T-helper 2 cell treated with Interferon-gamma antibody and Interleukin-4, amounts not matched to agents 5 μg/mL and 100 μg/mL, for 36 hours (primary cell): ENCODE results near the gene RBBP8NL.

Experiments
- DNase-seq: peaks from one replicate; pipeline ENCODE4 v3.0.0; 2021; ENCODE audit warnings: low spot score
- H3K27ac Mint-ChIP-seq: one replicate; pipeline ENCODE4 v1.8.0; 2021; ENCODE audit warnings: mild to moderate bottlenecking, mixed read lengths
- H3K27me3 Mint-ChIP-seq: one replicate; pipeline ENCODE4 v1.8.0; 2021; ENCODE audit warnings: low read depth, mixed read lengths
- H3K36me3 Mint-ChIP-seq: one replicate; pipeline ENCODE4 v1.8.0; 2021; ENCODE audit warnings: low read depth, mixed read lengths
- H3K4me1 Mint-ChIP-seq: one replicate; pipeline ENCODE4 v1.8.0; 2021; ENCODE audit warnings: low read depth, mixed read lengths
- H3K4me3 Mint-ChIP-seq: one replicate; pipeline ENCODE4 v1.8.0; 2022; ENCODE audit warnings: mild to moderate bottlenecking, moderate library complexity, mixed read lengths
- H3K9me3 Mint-ChIP-seq: one replicate; pipeline ENCODE4 v1.8.0; 2021; ENCODE audit warnings: mixed read lengths

RBBP8NL gene

GRCh38 chr20:62427172-62428001 lies at the start of gene RBBP8NL:
RBBP8NL (minus strand) TSS chr20:62427539; CDS start chr20:62419647, 7,892 bp downstream.
- H3K27me3 Mint-ChIP-seq: no peaks in the 10 kb centered on the region
- no peak within 1 kb of the TSS for H3K4me3 Mint-ChIP-seq
- no peaks in the 10 kb centered on the region for H3K4me1 Mint-ChIP-seq
- H3K36me3 Mint-ChIP-seq: no peaks in the 10 kb centered on the region
- no peak for DNase-seq
- H3K27ac Mint-ChIP-seq: no peak within 1 kb of the TSS
- no peaks in the 10 kb centered on the region for H3K9me3 Mint-ChIP-seq

GRCh38 chr20:62476056-62476838 lies 48.9 kb upstream of the RBBP8NL start:
- no peak overlapping the region for H3K27ac Mint-ChIP-seq
- DNase-seq: no peak
- no peak overlapping the region for H3K4me3 Mint-ChIP-seq
- H3K4me1 Mint-ChIP-seq: no peaks in the 10 kb centered on the region
- no peaks in the 10 kb centered on the region for H3K36me3 Mint-ChIP-seq
- peaks cover 45% of the 10 kb centered on the region for H3K27me3 Mint-ChIP-seq
- H3K9me3 Mint-ChIP-seq: no peaks in the 10 kb centered on the region

- Mint-ChIP-seq H3K9me3 (no peaks in the 10 kb centered on the region), H3K4me1 (no peaks in the 10 kb centered on the region)
These were observed 48.4 kb upstream of the RBBP8NL start, which contains the start of gene GATA5 for GRCh38 chr20:62475772-62476055. GATA5 (minus strand) TSS chr20:62475995; CDS start chr20:62475521, 474 bp downstream.

GRCh38 chr20:62475027-62475771 lies 47.9 kb upstream of the RBBP8NL start:
- H3K36me3 Mint-ChIP-seq: no peaks in the 10 kb centered on the region
- H3K4me3 Mint-ChIP-seq: no peak overlapping the region
- no peaks in the 10 kb centered on the region for H3K4me1 Mint-ChIP-seq
- H3K9me3 Mint-ChIP-seq: no peaks in the 10 kb centered on the region
- H3K27ac Mint-ChIP-seq: no peak overlapping the region
- DNase-seq: no peak
- peaks cover 46% of the 10 kb centered on the region for H3K27me3 Mint-ChIP-seq

More at GRCh38 chr20:62475772-62476055, 48.4 kb upstream of the RBBP8NL start, which contains the start of gene GATA5:
- Mint-ChIP-seq H3K4me3 (no peak within 1 kb of the TSS), H3K27ac (no peak within 1 kb of the TSS), H3K27me3 (peaks cover 45% of the 10 kb centered on the region), H3K36me3 (no peaks in the 10 kb centered on the region)
- no peak for DNase-seq

- Mint-ChIP-seq H3K4me1 (no peaks in the 10 kb centered on the region), H3K27me3 (peaks cover 49% of the 10 kb centered on the region), H3K9me3 (no peaks in the 10 kb centered on the region), H3K27ac (no peak overlapping the region), H3K4me3 (no peak overlapping the region), H3K36me3 (no peaks in the 10 kb centered on the region)
- DNase-seq: no peak
These were observed 47.3 kb upstream of the RBBP8NL start for GRCh38 chr20:62474604-62475026.

GRCh38 chr20:62473717-62474603 lies 46.6 kb upstream of the RBBP8NL start:
- H3K27me3 Mint-ChIP-seq: peaks cover 42% of the 10 kb centered on the region
- DNase-seq: no peak

GRCh38 chr20:62472941-62473585 lies 45.7 kb upstream of the RBBP8NL start:
- peaks cover 33% of the 10 kb centered on the region for H3K27me3 Mint-ChIP-seq
- H3K27ac Mint-ChIP-seq: no peak overlapping the region
- H3K4me3 Mint-ChIP-seq: no peak overlapping the region
- no peak for DNase-seq
- H3K9me3 Mint-ChIP-seq: no peaks in the 10 kb centered on the region
- H3K36me3 Mint-ChIP-seq: no peaks in the 10 kb centered on the region
- no peaks in the 10 kb centered on the region for H3K4me1 Mint-ChIP-seq

More at GRCh38 chr20:62473717-62474603, 46.6 kb upstream of the RBBP8NL start:
- Mint-ChIP-seq H3K4me1 (no peaks in the 10 kb centered on the region), H3K4me3 (no peak overlapping the region), H3K9me3 (no peaks in the 10 kb centered on the region), H3K27ac (no peak overlapping the region), H3K36me3 (no peaks in the 10 kb centered on the region)

GRCh38 chr20:62472138-62472940 lies 45.0 kb upstream of the RBBP8NL start:
- no peaks in the 10 kb centered on the region for H3K36me3 Mint-ChIP-seq
- no peaks in the 10 kb centered on the region for H3K4me1 Mint-ChIP-seq
- H3K4me3 Mint-ChIP-seq: no peak overlapping the region
- no peak for DNase-seq
- no peaks in the 10 kb centered on the region for H3K9me3 Mint-ChIP-seq
- H3K27me3 Mint-ChIP-seq: peaks cover 26% of the 10 kb centered on the region
- no peak overlapping the region for H3K27ac Mint-ChIP-seq

- no peak for DNase-seq
- Mint-ChIP-seq H3K36me3 (no peaks in the 10 kb centered on the region), H3K27ac (no peak overlapping the region), H3K27me3 (peaks cover 20% of the 10 kb centered on the region), H3K9me3 (no peaks in the 10 kb centered on the region), H3K4me1 (no peaks in the 10 kb centered on the region), H3K4me3 (no peak overlapping the region)
These were observed 43.1 kb upstream of the RBBP8NL start for GRCh38 chr20:62470459-62470858.

- no peaks in the 10 kb centered on the region for H3K36me3 Mint-ChIP-seq
- H3K4me1 Mint-ChIP-seq: no peaks in the 10 kb centered on the region
- H3K27ac Mint-ChIP-seq: no peak overlapping the region
- no peak overlapping the region for H3K4me3 Mint-ChIP-seq
- no peak for DNase-seq
- H3K27me3 Mint-ChIP-seq: peaks cover 20% of the 10 kb centered on the region
- no peaks in the 10 kb centered on the region for H3K9me3 Mint-ChIP-seq
These were observed 42.7 kb upstream of the RBBP8NL start for GRCh38 chr20:62470001-62470400.

- Mint-ChIP-seq H3K36me3 (no peaks in the 10 kb centered on the region), H3K27ac (no peak overlapping the region), H3K4me1 (no peaks in the 10 kb centered on the region), H3K4me3 (no peak overlapping the region), H3K27me3 (peaks cover 16% of the 10 kb centered on the region), H3K9me3 (no peaks in the 10 kb centered on the region)
- DNase-seq: no peak
These were observed 42.0 kb upstream of the RBBP8NL start for GRCh38 chr20:62469352-62469751.

- Mint-ChIP-seq H3K36me3 (no peaks in the 10 kb centered on the region), H3K9me3 (no peaks in the 10 kb centered on the region)
These were observed 39.6 kb upstream of the RBBP8NL start for GRCh38 chr20:62466806-62467537.

More at GRCh38 chr20:62466806-62467537, 39.6 kb upstream of the RBBP8NL start:
- no peak overlapping the region for H3K27ac Mint-ChIP-seq
- DNase-seq: no peak
- no peak overlapping the region for H3K4me3 Mint-ChIP-seq
- H3K4me1 Mint-ChIP-seq: no peaks in the 10 kb centered on the region
- H3K27me3 Mint-ChIP-seq: peaks cover 8% of the 10 kb centered on the region
